Measurements from ENCODE around the gene DPEP1. TPM values are rescaled to one million over a fixed set of nuclear protein-coding genes. Genes with fewer than 3 reads are reported as not detected.
"Not testable (repeated sequence)": the region's sequence is repeated elsewhere in the genome, so short reads cannot be mapped to it uniquely, and the experiment has no call there.

DPEP1 gene
- total RNA-seq, 1 experiment from 2014 or later = 1.7 TPM

GRCh38 chr16:89655062-89655643 is 41.7 kb downstream of the DPEP1 start:
- H3K27ac ChIP-seq (ENCODE audit: low read length) = no peak overlapping the region
- peaks cover 68% of the 10 kb centered on the region for H3K79me2 ChIP-seq (ENCODE audit: low read length)
- H3K9me3 ChIP-seq (ENCODE audit: low read length) = no peaks in the 10 kb centered on the region
- no peak for DNase-seq
- no peaks in the 10 kb centered on the region for H3K9me2 ChIP-seq (replicated peaks; ENCODE audit: insufficient read depth, low read length)
- H3K9ac ChIP-seq (ENCODE audit: low read length) = no peak overlapping the region
- H3K27me3 ChIP-seq (ENCODE audit: low read length) = no peaks in the 10 kb centered on the region
- no peak overlapping the region for H3K4me2 ChIP-seq (ENCODE audit: low read depth, low read length, poor library complexity, severe bottlenecking)
- H4K20me1 ChIP-seq (ENCODE audit: insufficient read depth, low read depth, low read length) = peaks cover 18% of the 10 kb centered on the region; the same call in 1 of the 2 replicates
- H3K4me3 ChIP-seq (ENCODE audit: low read length) = no peak overlapping the region
- H3K4me1 ChIP-seq (ENCODE audit: low read length) = peaks cover 16% of the 10 kb centered on the region
- H2AFZ ChIP-seq (ENCODE audit: low read length) = no peak overlapping the region
- peaks cover 6% of the 10 kb centered on the region; the same call in 1 of the 2 replicates for H3K36me3 ChIP-seq (ENCODE audit: insufficient read depth, low read length)

DNA sequence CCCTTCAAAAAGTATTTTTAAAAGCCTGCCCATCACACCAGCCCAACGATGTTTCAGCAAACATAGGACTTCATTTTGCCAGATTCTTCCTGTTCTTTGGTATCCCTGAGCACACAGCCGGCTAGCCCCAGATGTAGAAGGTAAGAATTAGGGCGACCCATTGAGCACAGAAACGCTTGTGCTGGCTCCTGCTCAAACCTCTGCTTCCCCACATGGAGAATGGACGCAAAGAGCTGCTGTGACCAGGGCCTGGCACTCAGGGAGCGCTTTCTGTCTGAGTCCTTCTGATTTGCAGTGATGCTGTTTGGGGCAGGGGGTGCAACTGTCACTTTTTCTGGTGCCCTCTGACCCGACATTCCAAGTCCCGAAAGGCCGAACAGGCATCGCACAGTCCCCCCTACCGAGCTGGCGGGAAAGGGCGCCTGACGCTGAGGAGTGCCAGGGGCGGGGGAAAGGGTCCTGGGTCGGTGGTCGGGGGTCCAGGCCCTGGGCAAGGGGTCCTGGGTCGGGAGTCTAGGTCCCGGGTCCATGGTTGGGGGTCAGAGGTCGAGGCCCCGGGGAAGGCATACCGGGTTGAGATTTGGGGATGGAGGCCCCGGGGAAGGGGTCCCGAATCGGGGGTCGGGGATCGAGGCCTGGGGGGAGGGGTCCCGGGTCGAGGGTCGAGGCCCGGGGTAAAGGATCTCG is 43.1 kb downstream of the DPEP1 start:
- Histone ChIP-seq H3K79me2 (ENCODE audit: low read length) (peaks cover 72% of the 10 kb centered on the region), H3K9ac (ENCODE audit: low read length) (peak overlapping the region; percentile 92), H4K20me1 (ENCODE audit: insufficient read depth, low read depth, low read length) (peaks cover 18% of the 10 kb centered on the region; the same call in 1 of the 2 replicates), H3K4me1 (ENCODE audit: low read length) (peaks cover 16% of the 10 kb centered on the region), H2AFZ (ENCODE audit: low read length) (no peak overlapping the region), H3K4me2 (ENCODE audit: low read depth, low read length, poor library complexity, severe bottlenecking) (peak overlapping the region; percentile 94), H3K4me3 (ENCODE audit: low read length) (peak overlapping the region; percentile 88), H3K36me3 (ENCODE audit: insufficient read depth, low read length) (peaks cover 14% of the 10 kb centered on the region), H3K9me3 (ENCODE audit: low read length) (no peaks in the 10 kb centered on the region), H3K27me3 (ENCODE audit: low read length) (no peaks in the 10 kb centered on the region), H3K9me2 (replicated peaks; ENCODE audit: insufficient read depth, low read length) (no peaks in the 10 kb centered on the region), H3K27ac (ENCODE audit: low read length) (0 out of 2 replicates have a peak overlapping the region, but pooled peaks have one; percentile 34)
- no peak for DNase-seq

DNA sequence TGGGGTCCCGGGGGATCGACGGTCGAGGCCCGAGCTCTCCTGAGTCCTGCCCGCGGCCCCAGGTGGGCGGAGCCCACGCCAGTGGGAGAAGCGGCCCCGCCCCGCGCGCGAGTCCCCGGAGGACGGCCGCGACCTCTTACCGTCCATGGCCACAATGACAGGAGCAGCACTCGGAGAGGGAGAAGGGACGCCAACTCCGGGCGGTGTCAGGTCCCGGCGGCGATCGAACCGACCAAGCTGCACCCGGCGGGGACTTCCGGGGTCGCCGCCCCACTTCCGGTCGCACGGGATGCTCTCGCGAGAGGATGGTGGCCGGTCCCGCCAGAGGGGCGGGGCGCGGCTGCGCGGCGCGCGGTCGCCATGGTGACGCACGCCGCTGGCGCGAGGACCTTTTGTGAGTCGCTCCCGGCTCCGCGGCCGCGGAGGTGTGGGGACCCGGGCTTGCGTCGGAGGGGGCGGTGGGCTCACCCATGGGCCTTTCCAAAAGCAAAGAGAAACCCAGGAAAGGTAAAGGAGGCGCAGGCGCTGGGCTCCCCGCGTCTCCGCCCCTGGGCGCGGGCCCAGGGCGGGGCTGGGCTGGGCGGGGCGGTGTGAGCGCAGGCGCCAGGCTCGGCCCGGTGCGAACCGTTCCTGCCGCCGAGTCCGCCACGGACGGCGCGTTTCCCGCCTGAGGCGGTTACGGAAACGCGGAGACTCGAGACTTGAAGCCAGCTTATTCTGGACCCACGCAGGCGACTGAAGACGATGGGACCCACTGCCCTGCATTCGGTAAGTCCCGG is 44.2 kb downstream of the DPEP1 start, which contains the start of the genes CHMP1A and SPATA33:
Gene CHMP1A, minus strand, starts transcription at position 267 of the 779 bp plus-strand sequence. Its CDS starts 120 bp downstream, at position 147.
Gene SPATA33, plus strand, starts transcription at position 395 of the 779 bp plus-strand sequence. Its CDS starts 76 bp downstream, at position 471.
- no peaks in the 10 kb centered on the region for H3K9me2 ChIP-seq (replicated peaks; ENCODE audit: insufficient read depth, low read length)
- no peaks in the 10 kb centered on the region for H3K27me3 ChIP-seq (ENCODE audit: low read length)
- H3K36me3 ChIP-seq (ENCODE audit: insufficient read depth, low read length) = peaks cover 17% of the 10 kb centered on the region
- H3K4me1 ChIP-seq (ENCODE audit: low read length) = peaks cover 16% of the 10 kb centered on the region
- peak within 1 kb of the TSS; percentile 94 for H3K4me2 ChIP-seq (ENCODE audit: low read depth, low read length, poor library complexity, severe bottlenecking)
- H4K20me1 ChIP-seq (ENCODE audit: insufficient read depth, low read depth, low read length) = peaks cover 14% of the 10 kb centered on the region; the same call in 1 of the 2 replicates
- DNase-seq = peak; percentile 95
- H3K9ac ChIP-seq (ENCODE audit: low read length) = peak within 1 kb of the TSS; percentile 92
- H3K4me3 ChIP-seq (ENCODE audit: low read length) = peak within 1 kb of the TSS; percentile 88
- no peaks in the 10 kb centered on the region for H3K9me3 ChIP-seq (ENCODE audit: low read length)
- H3K79me2 ChIP-seq (ENCODE audit: low read length) = peaks cover 67% of the 10 kb centered on the region
- peak within 1 kb of the TSS; percentile 61 for H2AFZ ChIP-seq (ENCODE audit: low read length)
- peak within 1 kb of the TSS; percentile 54 for H3K27ac ChIP-seq (ENCODE audit: low read length)

GRCh38 chr16:89658221-89658879 is 44.9 kb downstream of the DPEP1 start:
- peaks cover 66% of the 10 kb centered on the region for H3K79me2 ChIP-seq (ENCODE audit: low read length)
- peak overlapping the region; percentile 61 for H2AFZ ChIP-seq (ENCODE audit: low read length)
- no peaks in the 10 kb centered on the region for H3K9me2 ChIP-seq (replicated peaks; ENCODE audit: insufficient read depth, low read length)
- peaks cover 14% of the 10 kb centered on the region; the same call in 1 of the 2 replicates for H4K20me1 ChIP-seq (ENCODE audit: insufficient read depth, low read depth, low read length)
- no peaks in the 10 kb centered on the region for H3K9me3 ChIP-seq (ENCODE audit: low read length)
- DNase-seq = peak; percentile 61
- H3K9ac ChIP-seq (ENCODE audit: low read length) = peak overlapping the region; percentile 92
- H3K4me2 ChIP-seq (ENCODE audit: low read depth, low read length, poor library complexity, severe bottlenecking) = peak overlapping the region; percentile 94
- H3K36me3 ChIP-seq (ENCODE audit: insufficient read depth, low read length) = peaks cover 17% of the 10 kb centered on the region
- H3K27me3 ChIP-seq (ENCODE audit: low read length) = no peaks in the 10 kb centered on the region
- H3K27ac ChIP-seq (ENCODE audit: low read length) = peak overlapping the region; percentile 54
- peaks cover 16% of the 10 kb centered on the region for H3K4me1 ChIP-seq (ENCODE audit: low read length)
- peak overlapping the region; percentile 88 for H3K4me3 ChIP-seq (ENCODE audit: low read length)

- H3K36me3 ChIP-seq (ENCODE audit: insufficient read depth, low read length) = peaks cover 17% of the 10 kb centered on the region
- H3K9me2 ChIP-seq (replicated peaks; ENCODE audit: insufficient read depth, low read length) = no peaks in the 10 kb centered on the region
- no peak overlapping the region for H3K4me3 ChIP-seq (ENCODE audit: low read length)
- H3K9me3 ChIP-seq (ENCODE audit: low read length) = no peaks in the 10 kb centered on the region
- peaks cover 8% of the 10 kb centered on the region; the same call in 1 of the 2 replicates for H4K20me1 ChIP-seq (ENCODE audit: insufficient read depth, low read depth, low read length)
- H3K4me2 ChIP-seq (ENCODE audit: low read depth, low read length, poor library complexity, severe bottlenecking) = no peak overlapping the region
- H3K27me3 ChIP-seq (ENCODE audit: low read length) = no peaks in the 10 kb centered on the region
- no peak overlapping the region for H3K9ac ChIP-seq (ENCODE audit: low read length)
- no peak overlapping the region for H3K27ac ChIP-seq (ENCODE audit: low read length)
- H3K79me2 ChIP-seq (ENCODE audit: low read length) = peaks cover 52% of the 10 kb centered on the region
- no peak overlapping the region for H2AFZ ChIP-seq (ENCODE audit: low read length)
- no peak for DNase-seq
- H3K4me1 ChIP-seq (ENCODE audit: low read length) = peaks cover 16% of the 10 kb centered on the region
Measured at GRCh38 chr16:89660146-89660545, 46.7 kb downstream of the DPEP1 start.

GRCh38 chr16:89661215-89661614 is 47.8 kb downstream of the DPEP1 start:
- Histone ChIP-seq H3K27me3 (ENCODE audit: low read length) (no peaks in the 10 kb centered on the region), H3K27ac (ENCODE audit: low read length) (no peak overlapping the region), H3K4me3 (ENCODE audit: low read length) (no peak overlapping the region), H3K79me2 (ENCODE audit: low read length) (peaks cover 41% of the 10 kb centered on the region), H2AFZ (ENCODE audit: low read length) (no peak overlapping the region), H4K20me1 (ENCODE audit: insufficient read depth, low read depth, low read length) (peaks cover 8% of the 10 kb centered on the region; the same call in 1 of the 2 replicates), H3K9me2 (replicated peaks; ENCODE audit: insufficient read depth, low read length) (no peaks in the 10 kb centered on the region), H3K9ac (ENCODE audit: low read length) (no peak overlapping the region), H3K4me1 (ENCODE audit: low read length) (peaks cover 15% of the 10 kb centered on the region), H3K9me3 (ENCODE audit: low read length) (no peaks in the 10 kb centered on the region), H3K4me2 (ENCODE audit: low read depth, low read length, poor library complexity, severe bottlenecking) (no peak overlapping the region), H3K36me3 (ENCODE audit: insufficient read depth, low read length) (peaks cover 17% of the 10 kb centered on the region)
- DNase-seq = no peak

DNA sequence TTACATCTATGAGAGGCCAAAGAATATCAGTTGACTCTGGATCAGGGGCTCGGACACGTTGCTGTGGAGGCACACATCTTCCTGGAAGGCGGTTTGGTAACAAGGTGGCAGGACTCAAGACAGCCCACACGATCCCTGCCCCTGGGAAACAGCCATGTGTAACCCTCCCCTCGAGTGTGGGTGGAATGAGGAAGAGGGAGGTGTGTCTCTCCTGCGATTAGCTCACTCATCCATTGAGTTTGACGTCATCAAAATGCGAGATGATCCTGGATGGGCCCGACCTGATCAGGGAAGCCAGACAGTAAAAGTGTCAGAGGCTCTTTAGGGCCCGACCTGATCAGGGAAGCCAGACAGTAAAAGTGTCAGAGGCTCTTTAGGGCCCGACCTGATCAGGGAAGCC is 50.8 kb downstream of the DPEP1 start:
- H3K9me2 ChIP-seq (replicated peaks; ENCODE audit: insufficient read depth, low read length); H3K27ac ChIP-seq (ENCODE audit: low read length); H3K27me3 ChIP-seq (ENCODE audit: low read length); H3K9me3 ChIP-seq (ENCODE audit: low read length); H4K20me1 ChIP-seq (ENCODE audit: insufficient read depth, low read depth, low read length); H3K4me3 ChIP-seq (ENCODE audit: low read length); H2AFZ ChIP-seq (ENCODE audit: low read length); DNase-seq; H3K4me1 ChIP-seq (ENCODE audit: low read length); H3K4me2 ChIP-seq (ENCODE audit: low read depth, low read length, poor library complexity, severe bottlenecking); H3K9ac ChIP-seq (ENCODE audit: low read length): not testable (repeated sequence)
- peaks cover 15% of the 10 kb centered on the region for H3K79me2 ChIP-seq (ENCODE audit: low read length)
- peaks cover 17% of the 10 kb centered on the region for H3K36me3 ChIP-seq (ENCODE audit: insufficient read depth, low read length)

Measured in Karpas-422 (cell line).